CD4-positive, alpha-beta T cell treated with Interleukin-4 for 4 hours (primary cell): ENCODE data around the gene SPRED2.
"Not testable (repeated sequence)": the region's sequence is repeated elsewhere in the genome, so short reads cannot be mapped to it uniquely, and the experiment has no call there.

Experiments
- DNase-seq: peaks from one replicate; pipeline ENCODE4 v3.0.0-alpha.2; 2020

SPRED2 gene

GRCh38 chr2:65361623-65362022, 70.8 kb downstream of the SPRED2 start:
- DNase-seq, result no peak

- DNase-seq, result no peak
Measured at GRCh38 chr2:65360441-65360840, 72.0 kb downstream of the SPRED2 start.

GRCh38 chr2:65358678-65359400, 73.6 kb downstream of the SPRED2 start:
- DNase-seq, result no peak

GRCh38 chr2:65357959-65358294, 74.5 kb downstream of the SPRED2 start:
- no peak for DNase-seq

GRCh38 chr2:65357095-65357958, 75.1 kb downstream of the SPRED2 start:
- DNase-seq, result no peak

GRCh38 chr2:65355186-65355831, 77.1 kb downstream of the SPRED2 start:
- DNase-seq, result no peak

GRCh38 chr2:65354773-65355172, 77.6 kb downstream of the SPRED2 start:
- no peak for DNase-seq

- no peak for DNase-seq
Measured at GRCh38 chr2:65353927-65354326, 78.5 kb downstream of the SPRED2 start.

- no peak for DNase-seq
Measured at GRCh38 chr2:65353046-65353445, 79.4 kb downstream of the SPRED2 start.

GRCh38 chr2:65351948-65352595, 80.3 kb downstream of the SPRED2 start:
- no peak for DNase-seq

- no peak for DNase-seq
Measured at GRCh38 chr2:65351234-65351947, 81.0 kb downstream of the SPRED2 start.

GRCh38 chr2:65350651-65351056, 81.7 kb downstream of the SPRED2 start:
- DNase-seq, result no peak

- DNase-seq, result no peak
Measured at GRCh38 chr2:65349863-65350262, 82.5 kb downstream of the SPRED2 start.

- DNase-seq, result no peak
Measured at GRCh38 chr2:65347913-65348312, 84.5 kb downstream of the SPRED2 start.

- no peak for DNase-seq
Measured at GRCh38 chr2:65345631-65346030, 86.8 kb downstream of the SPRED2 start.

- no peak for DNase-seq
Measured at GRCh38 chr2:65344689-65345088, 87.7 kb downstream of the SPRED2 start.

- DNase-seq, result no peak
Measured at GRCh38 chr2:65344182-65344581, 88.2 kb downstream of the SPRED2 start.

- no peak for DNase-seq
Measured at GRCh38 chr2:65343386-65343785, 89.0 kb downstream of the SPRED2 start.

- DNase-seq, result no peak
Measured at GRCh38 chr2:65340898-65341681, 91.3 kb downstream of the SPRED2 start.

GRCh38 chr2:65339648-65340047, 92.8 kb downstream of the SPRED2 start:
- no peak for DNase-seq

- DNase-seq, result not testable (repeated sequence)
Measured at GRCh38 chr2:65338830-65339495, 93.4 kb downstream of the SPRED2 start.
